Left lung (tissue), 10 donors: Measurements from ENCODE around the gene HERC3. TPM values are rescaled to one million over a fixed set of nuclear protein-coding genes. Genes with fewer than 3 reads are reported as not detected.

ENCODE experiments used
- ATAC-seq: fragments of 200-7000 bp; cut with Tn5 transposase; one replicate; pipeline ENCODE4 v1.9.1; 2020; ENCODE audit warnings: moderate library complexity
- DNase-seq, 4 donors: peaks; one replicate each; pipeline ENCODE4 v3.0.0-alpha.2; 2013 to 2020
- H3K27ac ChIP-seq, 2 donors: fragments of 200-600 bp; sonication (generic) in 1 of 2; one replicate each; pipeline versions ENCODE4 v1.5.0 to v1.8.0; 2020 to 2021
- H3K27me3 ChIP-seq, 2 donors: fragments of 200-600 bp; sonication (generic) in 1 of 2; one replicate each; pipeline versions ENCODE4 v1.5.0 to v1.8.0; 2020 to 2021
- H3K36me3 ChIP-seq, 2 donors: fragments of 200-600 bp; sonication (generic) in 1 of 2; one replicate each; pipeline versions ENCODE4 v1.5.0 to v1.8.0; 2020 to 2021
- H3K4me1 ChIP-seq, 2 donors: fragments of 200-600 bp; one replicate each; pipeline ENCODE4 v1.8.0; 2021
- H3K4me3 ChIP-seq, 2 donors: fragments of 200-600 bp; sonication (generic) in 1 of 2; one replicate each; pipeline versions ENCODE4 v1.5.0 to v1.8.0; 2020 to 2021; ENCODE audit warnings: mild to moderate bottlenecking in 1 of 2
- H3K9me3 ChIP-seq, 2 donors: fragments of 200-600 bp; sonication (generic) in 1 of 2; one replicate each; pipeline versions ENCODE4 v1.5.0 to v1.8.0; 2020 to 2021
- CTCF ChIP-seq, 2 donors: fragments of 200-600 bp; sonication (generic) in 1 of 2; IDR thresholded peaks; one replicate each; pipeline versions ENCODE4 v1.5.0 to v1.8.0; 2021; ENCODE audit warnings: antibody characterized with exemption in 2 of 2
- intact Hi-C, 2 donors: fragments of 100-400 bp; cut with DNase I; formaldehyde crosslinking; loops; one replicate each; pipeline versions ENCODE4 v1.11.2 to v1.14.2; 2022
- polyA plus RNA-seq, 6 donors: library from polyadenylated mRNA; unstranded; fragments of 120-200 nt; gene quantifications; one replicate each; pipeline ENCODE4 v1.2.1, GENCODE V29; 2013; ENCODE audit not compliant: insufficient read length in 6 of 6
- total RNA-seq, 2 donors: library from RNA; stranded (reverse); fragmentation: NEBNext Ultra II Directional; extraction: Animal tissue kit (Norgen Biotek cat#: 25700); gene quantifications; one replicate each; pipeline ENCODE4 v1.2.1, GENCODE V29; 2021
- donor health status: DM: no; HTN: yes; CAD: no.
- donor health status: DM: no; HTN: no; CAD: no.

HERC3 gene
- total and polyA plus RNA-seq, 8 donors: 17.1 to 43.8 (median 22.2) TPM

DNA sequence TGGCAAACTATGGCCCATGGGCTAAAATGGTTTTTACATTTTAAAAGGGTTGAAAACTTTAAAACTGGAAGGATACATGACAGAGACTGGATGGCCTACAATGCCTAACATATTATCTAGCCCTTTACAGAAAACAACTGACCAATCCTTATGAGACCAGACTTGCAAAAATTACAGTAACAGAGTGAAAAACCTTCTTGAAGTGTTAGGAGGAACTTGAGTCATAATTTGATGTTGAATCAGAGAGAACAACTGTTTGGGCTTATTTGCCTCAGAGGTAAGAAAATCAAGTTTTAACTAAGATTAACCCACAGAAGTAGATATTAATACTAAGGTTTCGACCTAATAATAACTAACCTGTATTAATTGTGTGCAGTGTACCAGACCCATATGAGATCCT is 117.7 kb downstream of the HERC3 start:
- H3K4me1 ChIP-seq: no peaks in the 10 kb centered on the region
- ATAC-seq (no peak), DNase-seq (no peak)
- TF ChIP-seq CTCF (IDR thresholded peaks at IDR 0.05): no peak
- no peaks in the 10 kb centered on the region for H3K9me3 ChIP-seq
- H3K27me3 ChIP-seq: no peaks in the 10 kb centered on the region
- no peak overlapping the region for H3K4me3 ChIP-seq
- no peak overlapping the region for H3K27ac ChIP-seq
- H3K36me3 ChIP-seq: peaks cover 0 to 69% of the 10 kb centered on the region in 2 donors
- intact Hi-C loops: loop anchor here in 1 of 2 donors (10.0 kb wide), 1 partner anchor 315 kb away; no protein-coding TSS in a partner anchor

GRCh38 chr4:88713782-88714181 is 121.5 kb downstream of the HERC3 start:
- ATAC-seq (no peak), DNase-seq (no peak)
- Histone ChIP-seq H3K4me3 (no peak overlapping the region), H3K9me3 (peaks cover 0 to 11% of the 10 kb centered on the region in 2 donors), H3K36me3 (peaks cover 0 to 54% of the 10 kb centered on the region in 2 donors), H3K27ac (no peak overlapping the region), H3K4me1 (peaks cover 0 to 3% of the 10 kb centered on the region in 2 donors), H3K27me3 (no peaks in the 10 kb centered on the region)
- no peak for TF ChIP-seq CTCF (IDR thresholded peaks at IDR 0.05)
- intact Hi-C loops: no loop called here

DNA sequence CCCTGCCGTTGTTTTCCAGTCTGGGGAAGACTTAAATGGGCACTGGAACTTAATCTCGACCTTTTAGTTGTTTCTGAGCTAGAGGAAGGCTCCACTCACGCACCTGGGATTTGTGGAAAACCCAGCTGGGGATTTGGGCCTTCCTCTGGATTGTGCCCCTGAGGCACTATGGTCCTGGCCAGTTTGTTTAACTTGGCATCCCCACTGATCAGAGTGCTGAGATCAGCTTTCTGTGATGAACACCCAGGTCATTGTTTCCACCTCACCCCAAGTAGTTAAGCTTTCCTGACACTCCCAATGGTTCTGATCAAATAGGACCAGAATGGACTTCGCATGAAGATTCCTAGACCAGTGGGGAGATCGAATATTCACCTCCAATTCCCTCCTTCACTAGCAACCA is 125.8 kb downstream of the HERC3 start:
- DNase-seq (no peak), ATAC-seq (no peak)
- peaks cover 0 to 57% of the 10 kb centered on the region in 2 donors for H3K36me3 ChIP-seq
- H3K27me3 ChIP-seq: no peaks in the 10 kb centered on the region
- TF ChIP-seq CTCF (IDR thresholded peaks at IDR 0.05): no peak
- H3K4me1 ChIP-seq: peaks cover 5 to 9% of the 10 kb centered on the region in 2 donors
- peaks cover 0 to 11% of the 10 kb centered on the region in 2 donors for H3K9me3 ChIP-seq
- intact Hi-C loops: no loop called here
- H3K4me3 ChIP-seq: no peak overlapping the region
- no peak overlapping the region for H3K27ac ChIP-seq

DNA sequence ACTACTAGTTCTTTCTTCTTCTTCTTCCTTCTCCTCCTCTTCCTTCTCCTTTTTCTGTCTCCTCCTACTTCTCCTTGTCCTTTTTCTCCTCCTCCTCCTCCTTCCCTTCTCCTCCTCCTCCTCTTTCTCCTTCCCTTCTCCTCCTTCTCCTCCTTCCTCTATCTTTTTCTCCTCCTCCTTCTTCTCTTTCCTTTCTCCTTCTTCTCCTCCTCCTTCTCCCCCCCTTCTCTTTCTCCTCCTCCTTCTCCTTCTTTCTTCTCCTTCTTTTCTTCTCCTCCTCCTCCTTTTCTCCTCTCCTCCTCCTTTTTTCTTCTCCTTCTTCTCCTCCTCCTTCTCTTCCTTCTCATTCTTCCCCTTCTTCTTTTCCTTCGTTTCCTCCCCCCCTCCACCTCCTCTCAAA is 127.1 kb downstream of the HERC3 start:
- TF ChIP-seq CTCF (IDR thresholded peaks at IDR 0.05): no peak
- ATAC-seq (no peak), DNase-seq (no peak)
- Histone ChIP-seq H3K27me3 (no peaks in the 10 kb centered on the region), H3K27ac (peak overlapping the region in 1 of 2 donors; percentile 59), H3K36me3 (peaks cover 0 to 68% of the 10 kb centered on the region in 2 donors), H3K4me3 (no peak overlapping the region), H3K4me1 (peaks cover 5 to 9% of the 10 kb centered on the region in 2 donors), H3K9me3 (peaks cover 0 to 11% of the 10 kb centered on the region in 2 donors)
- intact Hi-C loops: no loop called here

- Histone ChIP-seq H3K4me1 (peaks cover 5 to 9% of the 10 kb centered on the region in 2 donors), H3K4me3 (no peak overlapping the region), H3K9me3 (peaks cover 0 to 11% of the 10 kb centered on the region in 2 donors), H3K36me3 (peaks cover 0 to 81% of the 10 kb centered on the region in 2 donors), H3K27me3 (no peaks in the 10 kb centered on the region), H3K27ac (no peak overlapping the region)
- DNase-seq: no peak
- intact Hi-C loops: no loop called here
- no peak for TF ChIP-seq CTCF (IDR thresholded peaks at IDR 0.05)
- peak; percentile 35 for ATAC-seq
Observed at GRCh38 chr4:88720451-88721428, 128.5 kb downstream of the HERC3 start.
